Mesothelial cell of epicardium (in vitro differentiated cells): ENCODE measurements around the gene RSPH4A. TPM values are rescaled to one million over a fixed set of nuclear protein-coding genes. Genes with fewer than 3 reads are reported as not detected.
"Not testable (repeated sequence)": the region's sequence is repeated elsewhere in the genome, so short reads cannot be mapped to it uniquely, and the experiment has no call there.

Source experiments
- DNase-seq, 2 experiments: peaks; one replicate each; pipeline ENCODE4 v3.0.0; 2021; ENCODE audit warnings: low spot score in 2 of 2; ENCODE audit not compliant: unreplicated experiment in 2 of 2
- H3K27ac Mint-ChIP-seq: 2 replicates; pipeline ENCODE4 v1.8.0; 2021; ENCODE audit warnings: mixed read lengths
- H3K27me3 Mint-ChIP-seq: 2 replicates; pipeline ENCODE4 v1.8.0; 2021; ENCODE audit warnings: low read depth, mixed read lengths
- H3K36me3 Mint-ChIP-seq: 2 replicates; pipeline ENCODE4 v1.8.0; 2021; ENCODE audit warnings: mixed read lengths
- H3K4me1 Mint-ChIP-seq: 2 replicates; pipeline ENCODE4 v1.8.0; 2021; ENCODE audit warnings: mixed read lengths
- H3K4me3 Mint-ChIP-seq: 2 replicates; pipeline ENCODE4 v1.8.0; 2021; ENCODE audit warnings: mild to moderate bottlenecking, moderate library complexity, mixed read lengths
- H3K9me3 Mint-ChIP-seq: 2 replicates; pipeline ENCODE4 v1.8.0; 2021; ENCODE audit warnings: mixed read lengths
- CTCF ChIP-seq: fragments of 200-600 bp; sonication (generic); IDR thresholded peaks from one replicate; pipeline ENCODE4 v1.5.0; 2021; ENCODE audit warnings: antibody characterized with exemption; ENCODE audit not compliant: unreplicated experiment
- total RNA-seq: library from RNA; stranded (reverse); gene quantifications from 3 replicates; pipeline ENCODE4 v1.2.1, GENCODE V29; 2021

RSPH4A gene
- total RNA-seq, 1 donor from 2014 or later: 0.78 TPM

DNA sequence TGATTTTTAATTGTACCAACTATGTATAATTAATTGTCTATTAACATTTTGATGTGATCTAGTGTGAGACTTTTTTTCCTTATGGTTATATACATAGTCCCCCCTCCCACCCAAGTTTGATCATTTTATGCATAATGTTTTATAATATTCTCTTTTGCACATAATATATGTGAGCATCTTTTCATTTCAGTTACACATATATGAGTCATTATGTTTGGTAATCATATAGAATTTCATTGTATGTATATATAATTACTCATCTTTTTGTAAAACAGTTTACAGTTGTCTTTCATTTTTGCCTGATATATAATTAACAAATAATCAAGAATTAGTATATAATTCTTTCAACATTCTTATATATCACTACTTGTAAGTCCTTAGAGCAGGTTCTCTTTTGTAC, 30.0 kb upstream of the RSPH4A start:
- H3K9me3 Mint-ChIP-seq: peaks cover 4% of the 10 kb centered on the region
- H3K36me3 Mint-ChIP-seq: peaks cover 32% of the 10 kb centered on the region
- no peaks in the 10 kb centered on the region for H3K4me1 Mint-ChIP-seq
- H3K27me3 Mint-ChIP-seq: no peaks in the 10 kb centered on the region
- no peak for TF ChIP-seq CTCF
- no peak overlapping the region for H3K4me3 Mint-ChIP-seq
- no peak overlapping the region for H3K27ac Mint-ChIP-seq
- no peak for DNase-seq

- H3K4me1 Mint-ChIP-seq: no peaks in the 10 kb centered on the region
- TF ChIP-seq CTCF: no peak
- DNase-seq: no peak
- H3K36me3 Mint-ChIP-seq: peaks cover 33% of the 10 kb centered on the region
- no peaks in the 10 kb centered on the region for H3K27me3 Mint-ChIP-seq
- no peak overlapping the region for H3K27ac Mint-ChIP-seq
- H3K4me3 Mint-ChIP-seq: no peak overlapping the region
- peaks cover 4% of the 10 kb centered on the region for H3K9me3 Mint-ChIP-seq
Observed at GRCh38 chr6:116586738-116587137, 29.5 kb upstream of the RSPH4A start.

DNA sequence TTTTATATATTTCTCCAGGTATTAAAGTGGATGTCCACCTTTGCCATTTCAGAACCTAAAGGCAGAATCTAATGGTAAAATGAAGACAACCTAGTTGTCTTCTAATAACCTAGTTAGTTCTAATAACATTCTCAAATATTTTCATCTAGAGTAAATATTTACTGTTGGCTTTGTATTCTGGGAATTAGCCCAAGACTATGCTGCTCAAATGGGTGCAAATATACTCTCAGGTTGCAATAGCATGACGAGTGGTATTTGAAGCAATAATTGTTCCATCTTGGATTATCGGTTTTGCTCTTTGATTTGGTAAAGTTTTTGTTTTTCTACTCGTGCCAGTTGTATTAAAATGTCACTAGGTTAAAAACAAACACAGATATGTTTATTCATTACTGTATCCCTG, 21.0 kb upstream of the RSPH4A start:
- Mint-ChIP-seq H3K4me3 (no peak overlapping the region), H3K27me3 (no peaks in the 10 kb centered on the region), H3K36me3 (peaks cover 26% of the 10 kb centered on the region), H3K4me1 (no peaks in the 10 kb centered on the region), H3K9me3 (no peaks in the 10 kb centered on the region), H3K27ac (no peak overlapping the region)
- no peak for TF ChIP-seq CTCF
- DNase-seq: no peak

DNA sequence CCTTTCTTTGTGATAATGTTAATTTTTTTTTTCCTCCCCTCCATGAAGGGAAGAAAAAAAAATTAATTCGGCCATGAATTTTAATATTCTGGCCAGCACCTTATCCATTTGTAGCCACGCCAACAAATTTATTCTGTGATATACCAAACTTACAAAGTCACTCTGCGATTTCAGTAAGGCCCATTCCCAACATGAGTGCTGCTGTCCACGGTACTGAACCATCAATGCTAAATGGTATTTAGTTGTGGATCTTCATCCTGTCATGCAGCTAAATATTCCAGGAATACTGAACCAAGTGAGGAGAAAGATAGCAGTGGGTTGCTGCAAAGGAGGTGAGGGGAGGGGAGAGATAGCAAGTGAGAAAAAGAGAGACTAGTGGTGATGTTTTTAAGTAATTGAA, 19.5 kb upstream of the RSPH4A start:
- Mint-ChIP-seq H3K27ac (no peak overlapping the region), H3K36me3 (peaks cover 22% of the 10 kb centered on the region), H3K27me3 (no peaks in the 10 kb centered on the region), H3K9me3 (no peaks in the 10 kb centered on the region), H3K4me1 (no peaks in the 10 kb centered on the region), H3K4me3 (no peak overlapping the region)
- no peak for TF ChIP-seq CTCF
- no peak for DNase-seq

DNA sequence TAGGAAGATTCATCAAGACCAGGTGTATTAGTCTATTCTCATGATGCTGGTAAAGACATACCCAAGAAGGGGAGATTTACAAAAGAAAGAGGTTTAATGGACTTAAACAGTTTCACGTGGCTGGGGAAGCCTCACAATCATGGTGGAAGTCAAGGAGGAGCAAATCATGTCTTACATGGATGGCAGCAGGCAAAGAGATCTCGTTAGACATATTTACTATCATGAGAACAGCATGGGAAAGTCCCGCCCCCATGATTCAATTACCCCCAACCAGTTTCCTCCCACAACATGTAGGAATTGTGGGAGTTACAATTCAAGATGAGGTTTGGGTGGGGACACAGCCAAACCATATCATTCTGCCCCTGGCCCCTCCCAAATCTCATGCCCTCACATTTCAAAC, 12.4 kb upstream of the RSPH4A start:
- DNase-seq, H3K27me3 Mint-ChIP-seq, H3K27ac Mint-ChIP-seq, H3K4me1 Mint-ChIP-seq, H3K36me3 Mint-ChIP-seq, H3K4me3 Mint-ChIP-seq: not testable (repeated sequence)
- H3K9me3 Mint-ChIP-seq: peaks cover 21% of the 10 kb centered on the region

GRCh38 chr6:116604868-116605267, 11.4 kb upstream of the RSPH4A start:
- peaks cover 21% of the 10 kb centered on the region for H3K9me3 Mint-ChIP-seq
- not testable (repeated sequence) for H3K36me3 Mint-ChIP-seq, DNase-seq, H3K27ac Mint-ChIP-seq, H3K27me3 Mint-ChIP-seq, H3K4me3 Mint-ChIP-seq, H3K4me1 Mint-ChIP-seq

- H3K9me3 Mint-ChIP-seq: peaks cover 21% of the 10 kb centered on the region
- no peak overlapping the region for H3K4me3 Mint-ChIP-seq
- DNase-seq: no peak
- H3K36me3 Mint-ChIP-seq: peaks cover 8% of the 10 kb centered on the region
- peaks cover 7% of the 10 kb centered on the region for H3K27me3 Mint-ChIP-seq
- H3K4me1 Mint-ChIP-seq: no peaks in the 10 kb centered on the region
- no peak for TF ChIP-seq CTCF
- H3K27ac Mint-ChIP-seq: no peak overlapping the region
Observed at GRCh38 chr6:116605935-116606334, 10.3 kb upstream of the RSPH4A start.
